Heart right ventricle (tissue), 16 donors: ENCODE data around the gene NPC1L1. TPM values are rescaled to one million over a fixed set of nuclear protein-coding genes. Genes with fewer than 3 reads are reported as not detected.
A peak's percentile ranks its signal among the peaks of the same experiment; 100 is the strongest.

ENCODE experiments used
- ATAC-seq, 8 donors: fragments of 200-7000 bp; cut with Tn5 transposase; one replicate each; pipeline ENCODE4 v1.9.1; 2020; ENCODE audit warnings: mild to moderate bottlenecking in 8 of 8, moderate library complexity in 8 of 8, moderate number of reproducible peaks in 1 of 8
- DNase-seq, 2 donors: peaks; one replicate each; pipeline ENCODE4 v3.0.0-alpha.2; 2020
- H3K27ac ChIP-seq, 10 donors: fragments of 200-600 bp; sonication (generic) in 2 of 10; one replicate each; pipeline versions ENCODE4 v1.5.0 to v1.8.0; 2020 to 2022; ENCODE audit warnings: mild to moderate bottlenecking in 3 of 10
- H3K27me3 ChIP-seq, 7 donors: fragments of 200-600 bp; one replicate each; pipeline ENCODE4 v1.8.0; 2021 to 2022; ENCODE audit warnings: mild to moderate bottlenecking in 2 of 7
- H3K36me3 ChIP-seq, 9 donors: fragments of 200-600 bp; sonication (generic) in 1 of 9; one replicate each; pipeline versions ENCODE4 v1.5.0 to v1.8.0; 2020 to 2022; ENCODE audit warnings: mild to moderate bottlenecking in 2 of 9
- H3K4me1 ChIP-seq, 9 donors: fragments of 200-600 bp; sonication (generic) in 1 of 9; one replicate each; pipeline versions ENCODE4 v1.5.0 to v1.8.0; 2020 to 2022; ENCODE audit warnings: mild to moderate bottlenecking in 4 of 9
- H3K4me3 ChIP-seq, 10 donors: fragments of 200-600 bp; sonication (generic) in 2 of 10; one replicate each; pipeline versions ENCODE4 v1.5.0 to v1.8.0; 2020 to 2022; ENCODE audit warnings: mild to moderate bottlenecking in 7 of 10, moderate library complexity in 2 of 10
- H3K9me3 ChIP-seq, 11 donors: fragments of 200-600 bp in 10 of 11; sonication (generic) in 2 of 11; one replicate each; pipeline versions ENCODE4 v1.5.0 to v1.8.0; 2013 to 2022; ENCODE audit warnings: mild to moderate bottlenecking in 2 of 11, control low read depth in 1 of 11, moderate library complexity in 1 of 11
- WGBS, 2 donors: extraction: QIAGEN DNeasy Blood & Tissue Kit; methylation state at CpG; one replicate each; pipeline ENCODE4 v1.1.7; 2013; ENCODE audit warnings: inconsistent platforms in 1 of 2; 5-methylcytosine and 5-hydroxymethylcytosine counted together
- intact Hi-C, 10 donors: fragments of 100-400 bp; cut with DNase I; formaldehyde crosslinking; loops; one replicate each; pipeline versions ENCODE4 v1.11.1 to v1.14.2; 2022
- long read RNA-seq, 3 donors: library from polyadenylated mRNA; unstranded; transcript quantifications; one replicate each; pipeline ENCODE4 v2.0.0, GENCODE V29; 2020 to 2021
- polyA plus RNA-seq, 2 donors: library from polyadenylated mRNA; stranded (reverse); fragments of 200-250 nt; gene quantifications; one replicate each; pipeline ENCODE4 v1.2.3, GENCODE V29; 2013
- total RNA-seq, 10 donors: library from RNA; stranded (reverse); fragmentation: NEBNext Ultra II Directional in 3 of 10; extraction: Animal tissue kit (Norgen Biotek cat#: 25700) in 3 of 10; gene quantifications; one replicate each; pipeline versions ENCODE4 v1.2.1 to v1.2.4, GENCODE V29; 2021 to 2023
- TF ChIP-seq, protein P1 (sequence below), 9 donors: fragments of 200-600 bp; sonication (generic) in 2 of 9; IDR thresholded peaks; one replicate each; pipeline versions ENCODE4 v1.5.0 to v1.8.0; 2021 to 2022; ENCODE audit warnings: antibody characterized with exemption in 9 of 9, mild to moderate bottlenecking in 5 of 9, moderate library complexity in 1 of 9
- donor health status: Arrhythmogenic right ventricular cardiomyopathy.
- donor health status: ischemic (EF 13 %, LVEDD 7.1; RV severe dilation, severe dysfunction).
- donor health status: healthy with polysubstance abuse.
- donor health status: DM: no; HTN: yes; CAD: no.
- donor health status: DM: no; HTN: no; CAD: no.
- donor health status: ischemic (EF 25% LVEDD 6.9; RV normal size, moderate dysfunction).
- donor health status: ischemic (EF 25% LVEDD 5.7; RV mildly dilated, moderate dysfunction).
- donor health status: healthy.
- donor health status: DM: yes; HTN: yes; CAD: no.
- donor health status: Ischemic cardiomyopathy.
- donor health status: ischemic (EF 35%, LVEDD 5.7; RV mildly dilated, moderate dysfunction).
- donor health status: nonischemic (EF 11% LVEDD 7.7; RV severe dilation, severe dysfunction).
- donor health status: DM: yes; HTN: yes; CAD: no.
- donor health status: PGD.
- donor health status: ischemic (EF 29% LVEDD 5.4; RV normal size, mild dysfunction).
- donor health status: nonischemic (EF 23%, LVEDD 6.1; RV moderate dilation, normal function).

The NPC1L1 gene
- under 1 TPM in 9 of 10 donors, not detected in 1; 0.06 to 0.29 (median 0.12) TPM for total RNA-seq
- under 1 TPM; under 0.01 to 0.15 TPM for polyA plus RNA-seq
- long read RNA-seq, donor 1, partial matches to known transcripts, result 1 of 1 reads
- long read RNA-seq, donor 1, other reads (novel, unspliced or antisense), result 0 of 1 reads
- long read RNA-seq, donor 2, partial matches to known transcripts, result 1 of 1 reads
- long read RNA-seq, donor 2, other reads (novel, unspliced or antisense), result 0 of 1 reads
- long read RNA-seq, donor 3, result 0 reads

DNA sequence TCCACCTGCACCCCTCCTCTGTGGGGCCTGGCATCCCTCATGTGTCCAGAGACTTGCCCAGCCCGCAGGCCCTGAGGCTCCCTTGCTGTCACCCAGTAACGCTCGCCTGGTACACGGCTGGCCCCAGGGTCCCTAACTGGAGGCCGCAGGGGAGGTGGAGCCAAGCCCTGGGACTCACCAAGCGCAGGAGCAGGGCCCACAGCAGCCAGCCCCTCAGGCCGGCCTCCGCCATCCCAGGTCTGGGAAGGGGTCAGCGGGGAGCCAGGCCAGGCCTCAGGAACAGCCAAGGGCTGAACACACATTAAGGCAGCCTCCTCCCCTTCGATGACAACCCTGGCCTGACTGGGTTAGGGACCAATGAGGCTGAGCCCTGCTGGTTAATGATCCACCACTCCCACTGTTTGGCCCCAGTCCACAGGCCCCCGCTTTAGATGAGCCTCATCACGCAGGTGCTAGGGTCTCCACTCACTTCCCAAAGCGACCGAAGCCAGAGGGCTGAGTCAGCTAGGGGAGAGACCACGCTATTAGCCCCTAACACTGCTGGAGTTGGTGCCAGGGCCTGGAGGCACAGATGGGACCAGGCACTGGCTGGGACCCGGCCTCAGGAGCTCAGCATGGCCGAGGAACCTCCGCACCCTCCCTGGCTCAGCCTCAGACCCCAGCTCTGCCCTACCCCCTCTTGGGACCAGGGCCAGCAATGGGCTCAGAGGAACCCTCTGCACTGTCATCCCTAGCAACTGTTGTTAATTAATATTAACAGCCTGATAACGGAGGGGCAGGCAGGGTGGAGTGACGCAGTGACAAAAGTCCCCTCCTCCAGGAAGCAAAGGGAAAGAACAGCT is at the start of gene NPC1L1:
Gene NPC1L1 (minus strand): TSS at position 303 of the 842 bp plus-strand sequence. CDS start 71 bp downstream, at position 232.
- no peaks in the 10 kb centered on the region for H3K4me1 ChIP-seq
- no peaks in the 10 kb centered on the region for H3K9me3 ChIP-seq
- no peaks in the 10 kb centered on the region for H3K27me3 ChIP-seq
- intact Hi-C loops, result no loop called here
- no peaks in the 10 kb centered on the region for H3K36me3 ChIP-seq
- DNase-seq (no peak), ATAC-seq (peak in 1 of 8 donors; percentile 11)
- H3K27ac ChIP-seq, result no peak within 1 kb of the TSS
- TF ChIP-seq, protein P1, sequence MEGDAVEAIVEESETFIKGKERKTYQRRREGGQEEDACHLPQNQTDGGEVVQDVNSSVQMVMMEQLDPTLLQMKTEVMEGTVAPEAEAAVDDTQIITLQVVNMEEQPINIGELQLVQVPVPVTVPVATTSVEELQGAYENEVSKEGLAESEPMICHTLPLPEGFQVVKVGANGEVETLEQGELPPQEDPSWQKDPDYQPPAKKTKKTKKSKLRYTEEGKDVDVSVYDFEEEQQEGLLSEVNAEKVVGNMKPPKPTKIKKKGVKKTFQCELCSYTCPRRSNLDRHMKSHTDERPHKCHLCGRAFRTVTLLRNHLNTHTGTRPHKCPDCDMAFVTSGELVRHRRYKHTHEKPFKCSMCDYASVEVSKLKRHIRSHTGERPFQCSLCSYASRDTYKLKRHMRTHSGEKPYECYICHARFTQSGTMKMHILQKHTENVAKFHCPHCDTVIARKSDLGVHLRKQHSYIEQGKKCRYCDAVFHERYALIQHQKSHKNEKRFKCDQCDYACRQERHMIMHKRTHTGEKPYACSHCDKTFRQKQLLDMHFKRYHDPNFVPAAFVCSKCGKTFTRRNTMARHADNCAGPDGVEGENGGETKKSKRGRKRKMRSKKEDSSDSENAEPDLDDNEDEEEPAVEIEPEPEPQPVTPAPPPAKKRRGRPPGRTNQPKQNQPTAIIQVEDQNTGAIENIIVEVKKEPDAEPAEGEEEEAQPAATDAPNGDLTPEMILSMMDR (IDR thresholded peaks at IDR 0.05), result no peak
- 83 to 86% methylated on average over 20 of the region's 20 CpGs for WGBS, 2 donors
- no peak within 1 kb of the TSS for H3K4me3 ChIP-seq

- no peak for ATAC-seq
Measured at GRCh38 chr7:44590910-44591309, 49.8 kb upstream of the NPC1L1 start.

DNA sequence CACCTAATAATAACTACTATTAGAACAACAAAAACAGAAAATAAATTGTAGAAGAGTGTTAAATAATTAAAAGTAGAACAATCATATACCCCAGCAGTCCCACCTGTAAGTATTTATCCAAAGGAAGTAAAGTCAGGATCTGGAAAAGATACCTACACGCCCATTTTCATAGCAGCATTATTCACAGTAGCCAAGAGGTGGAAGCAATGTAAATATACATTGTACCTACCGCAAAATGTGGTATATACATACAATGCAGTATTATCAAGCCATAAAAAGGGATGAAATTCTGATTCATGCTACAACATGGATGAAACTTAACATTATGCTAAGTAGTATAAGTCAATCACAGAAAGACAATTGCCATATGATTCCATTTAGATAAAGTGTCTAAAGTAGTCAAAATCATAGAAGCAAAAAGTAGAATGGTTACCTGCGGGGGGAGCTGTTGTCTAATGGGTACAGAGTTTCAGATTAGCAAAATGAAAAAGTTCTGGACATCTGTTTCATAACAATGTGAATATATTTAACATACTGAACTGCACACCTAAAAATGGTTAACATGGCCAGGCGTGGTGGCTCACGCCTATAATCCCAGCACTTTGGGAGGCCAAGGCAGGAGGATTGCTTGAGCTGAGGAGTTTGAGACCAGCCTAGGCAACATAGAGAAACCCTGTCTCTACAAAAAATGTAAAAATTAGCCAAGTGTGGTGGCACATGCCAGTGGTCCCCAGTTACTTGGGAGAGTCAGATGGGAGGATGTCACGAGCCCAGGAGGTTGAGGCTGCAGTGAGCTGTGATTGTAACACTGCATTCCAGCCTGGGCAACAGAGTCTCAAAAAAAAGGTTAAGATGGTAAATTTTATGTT is 46.9 kb upstream of the NPC1L1 start:
- H3K4me1 ChIP-seq, result peaks cover 0 to 7% (median 4%) of the 10 kb centered on the region in 9 donors
- ATAC-seq (peak; percentile 16 to 74 (median 70)), DNase-seq (peak in 1 of 2 donors; percentile 55)
- TF ChIP-seq, protein P1 (IDR thresholded peaks at IDR 0.05), result peak; percentile 30 to 81 (median 72)
- no peak overlapping the region for H3K27ac ChIP-seq
- intact Hi-C loops, result loop anchor here (1.0 to 10.0 kb wide), 10 partner anchors 159 to 547 kb away; partner anchors contain the start of genes H2AZ2 (in 4 of the 10) and ZMIZ2 (in 1 of the 10)
- no peaks in the 10 kb centered on the region for H3K9me3 ChIP-seq
- no peaks in the 10 kb centered on the region for H3K27me3 ChIP-seq
- no peak overlapping the region for H3K4me3 ChIP-seq
- H3K36me3 ChIP-seq, result no peaks in the 10 kb centered on the region
- 23 to 26% methylated on average over 6 of the region's 6 CpGs for WGBS, 2 donors

More at GRCh38 chr7:44590910-44591309, 49.8 kb upstream of the NPC1L1 start:
- Histone ChIP-seq H3K9me3 (no peaks in the 10 kb centered on the region), H3K4me1 (peaks cover 0 to 9% (median 6%) of the 10 kb centered on the region in 9 donors), H3K36me3 (no peaks in the 10 kb centered on the region), H3K4me3 (no peak overlapping the region), H3K27ac (no peak overlapping the region), H3K27me3 (no peaks in the 10 kb centered on the region)
- TF ChIP-seq, protein P1 (IDR thresholded peaks at IDR 0.05), result no peak
- DNase-seq, result no peak
- intact Hi-C loops, result loop anchor here in 3 of 10 donors (5.0 to 10.0 kb wide), 4 partner anchors 104 to 544 kb away; partner anchors contain the start of gene H2AZ2 (in 1 of the 3)
- 80 to 83% methylated on average over 1 of the region's 1 CpG for WGBS, 2 donors
